IPS DF 6.9 (cell line): Measurements from ENCODE around the gene SOX18.

Experiments used
- DNase-seq: peaks from one replicate; pipeline ENCODE4 v3.0.0-alpha.2; 2013; ENCODE audit warnings: low read depth, low spot score
- H3K27ac ChIP-seq: one replicate; pipeline ENCODE4 v1.5.1; 2013; ENCODE audit warnings: low read length, control low read depth
- H3K27me3 ChIP-seq: 2 replicates; pipeline ENCODE4 v1.6.1; 2013; ENCODE audit warnings: mild to moderate bottlenecking, low read length; ENCODE audit not compliant: control insufficient read depth, insufficient read depth
- H3K36me3 ChIP-seq: 2 replicates; pipeline ENCODE4 v1.6.1; 2013; ENCODE audit warnings: low read length; ENCODE audit not compliant: control insufficient read depth, insufficient read depth
- H3K4me1 ChIP-seq: 2 replicates; pipeline ENCODE4 v1.6.1; 2013; ENCODE audit warnings: low read length; ENCODE audit not compliant: control insufficient read depth, insufficient read depth
- H3K4me3 ChIP-seq: 2 replicates; pipeline ENCODE4 v1.5.1; 2013; ENCODE audit warnings: mild to moderate bottlenecking, low read length
- H3K9me3 ChIP-seq: 2 replicates; pipeline ENCODE4 v1.6.1; 2013; ENCODE audit warnings: low read length, inconsistent platforms; ENCODE audit not compliant: control insufficient read depth, insufficient read depth
- WGBS: extraction: QIAGEN DNeasy Blood & Tissue Kit; methylation state at CpG from one replicate; pipeline ENCODE4 v1.1.7; 2013; ENCODE audit warnings: mixed read lengths, missing lambda C conversion rate; ENCODE audit not compliant: insufficient read length, insufficient coverage; 5-methylcytosine and 5-hydroxymethylcytosine counted together

SOX18 gene

GRCh38 chr20:64027981-64028685, 21.3 kb downstream of the SOX18 start:
- Histone ChIP-seq H3K4me3 (no peak overlapping the region), H3K27me3 (no peaks in the 10 kb centered on the region), H3K36me3 (peaks cover 48% of the 10 kb centered on the region), H3K27ac (no peak overlapping the region), H3K4me1 (no peaks in the 10 kb centered on the region), H3K9me3 (no peaks in the 10 kb centered on the region)
- WGBS = no CpG with 5 or more reads among the region's 24 CpGs
- no peak for DNase-seq

GRCh38 chr20:64025826-64026412, 23.5 kb downstream of the SOX18 start:
- Histone ChIP-seq H3K4me1 (no peaks in the 10 kb centered on the region), H3K36me3 (peaks cover 49% of the 10 kb centered on the region), H3K27ac (no peak overlapping the region), H3K4me3 (no peak overlapping the region), H3K9me3 (no peaks in the 10 kb centered on the region), H3K27me3 (no peaks in the 10 kb centered on the region)
- no CpG with 5 or more reads among the region's 29 CpGs for WGBS
- DNase-seq = no peak

- DNase-seq = no peak
- Histone ChIP-seq H3K4me3 (no peak overlapping the region), H3K36me3 (peaks cover 45% of the 10 kb centered on the region), H3K4me1 (no peaks in the 10 kb centered on the region), H3K9me3 (no peaks in the 10 kb centered on the region), H3K27ac (no peak overlapping the region), H3K27me3 (no peaks in the 10 kb centered on the region)
- no CpG with 5 or more reads among the region's 18 CpGs for WGBS
Measured at GRCh38 chr20:64025101-64025825, 24.2 kb downstream of the SOX18 start.

- no CpG with 5 or more reads among the region's 17 CpGs for WGBS
- Histone ChIP-seq H3K36me3 (peaks cover 37% of the 10 kb centered on the region), H3K4me1 (no peaks in the 10 kb centered on the region), H3K4me3 (no peak overlapping the region), H3K27me3 (no peaks in the 10 kb centered on the region), H3K9me3 (no peaks in the 10 kb centered on the region), H3K27ac (no peak overlapping the region)
- DNase-seq = no peak
Measured at GRCh38 chr20:64024141-64024990, 25.1 kb downstream of the SOX18 start.

GRCh38 chr20:64023361-64024140, 25.9 kb downstream of the SOX18 start:
- Histone ChIP-seq H3K4me1 (no peaks in the 10 kb centered on the region), H3K4me3 (no peak overlapping the region), H3K9me3 (no peaks in the 10 kb centered on the region), H3K27ac (no peak overlapping the region), H3K27me3 (no peaks in the 10 kb centered on the region), H3K36me3 (peaks cover 38% of the 10 kb centered on the region)
- DNase-seq = no peak
- no CpG with 5 or more reads among the region's 15 CpGs for WGBS

GRCh38 chr20:64022671-64023360, 26.6 kb downstream of the SOX18 start:
- no peak for DNase-seq
- Histone ChIP-seq H3K27me3 (no peaks in the 10 kb centered on the region), H3K4me1 (no peaks in the 10 kb centered on the region), H3K27ac (no peak overlapping the region), H3K4me3 (no peak overlapping the region), H3K36me3 (peaks cover 38% of the 10 kb centered on the region), H3K9me3 (no peaks in the 10 kb centered on the region)
- WGBS = no CpG with 5 or more reads among the region's 17 CpGs

- WGBS = no CpG with 5 or more reads among the region's 36 CpGs
- H3K9me3 ChIP-seq = no peaks in the 10 kb centered on the region
- H3K4me3 ChIP-seq = no peak overlapping the region
- peaks cover 33% of the 10 kb centered on the region for H3K36me3 ChIP-seq
- no peaks in the 10 kb centered on the region for H3K4me1 ChIP-seq
- no peak for DNase-seq
- H3K27ac ChIP-seq = no peak overlapping the region
- no peaks in the 10 kb centered on the region for H3K27me3 ChIP-seq
Measured at GRCh38 chr20:64021124-64021975, 28.1 kb downstream of the SOX18 start.

GRCh38 chr20:64015635-64016034, 33.8 kb downstream of the SOX18 start:
- no peak overlapping the region for H3K27ac ChIP-seq
- peaks cover 14% of the 10 kb centered on the region; the same call in 1 of the 2 replicates for H3K36me3 ChIP-seq
- DNase-seq = no peak
- H3K9me3 ChIP-seq = no peaks in the 10 kb centered on the region
- H3K4me1 ChIP-seq = no peaks in the 10 kb centered on the region
- H3K4me3 ChIP-seq = no peak overlapping the region
- no CpG with 5 or more reads among the region's 2 CpGs for WGBS
- H3K27me3 ChIP-seq = no peaks in the 10 kb centered on the region
